Karpas-422 (cell line): Measurements from ENCODE around the gene TMEM234. TPM values are rescaled to one million over a fixed set of nuclear protein-coding genes. Genes with fewer than 3 reads are reported as not detected.

Experiments
- DNase-seq: peaks from one replicate; pipeline ENCODE4 v3.0.0-alpha.2; 2015
- H2AFZ ChIP-seq: fragments of 200-600 bp; sonication (generic); 2 replicates; pipeline ENCODE4 v1.6.1; 2014; ENCODE audit warnings: antibody characterized with exemption, low read length, mixed read lengths
- H3K27ac ChIP-seq: fragments of 200-600 bp; sonication (generic); 2 replicates; pipeline ENCODE4 v1.5.1; 2014; ENCODE audit warnings: mild to moderate bottlenecking, low read length, moderate library complexity
- H3K27me3 ChIP-seq: fragments of 200-600 bp; sonication (generic); 2 replicates; pipeline ENCODE4 v1.6.1; 2014; ENCODE audit warnings: low read length, mixed read lengths
- H3K36me3 ChIP-seq: fragments of 200-600 bp; sonication (generic); 2 replicates; pipeline ENCODE4 v1.6.1; 2014; ENCODE audit warnings: low read length, mixed read lengths; ENCODE audit not compliant: insufficient read depth
- H3K4me1 ChIP-seq: fragments of 200-600 bp; sonication (generic); 2 replicates; pipeline ENCODE4 v1.6.1; 2014; ENCODE audit warnings: mild to moderate bottlenecking, low read length, mixed read lengths
- H3K4me2 ChIP-seq: fragments of 200-600 bp; sonication (generic); 2 replicates; pipeline ENCODE4 v1.6.1; 2014; ENCODE audit warnings: low read length, low read depth, mild to moderate bottlenecking; ENCODE audit not compliant: poor library complexity, severe bottlenecking
- H3K4me3 ChIP-seq: fragments of 200-600 bp; sonication (generic); 2 replicates; pipeline ENCODE4 v1.5.1; 2014; ENCODE audit warnings: mild to moderate bottlenecking, antibody characterized with exemption, low read length, mixed read lengths
- H3K79me2 ChIP-seq: fragments of 200-600 bp; sonication (generic); 2 replicates; pipeline ENCODE4 v1.6.1; 2014; ENCODE audit warnings: mild to moderate bottlenecking, low read length, mixed read lengths
- H3K9ac ChIP-seq: fragments of 200-600 bp; sonication (generic); 2 replicates; pipeline ENCODE4 v1.6.0; 2014; ENCODE audit warnings: low read length
- H3K9me2 ChIP-seq: fragments of 200-600 bp; sonication (generic), shearing (Covaris generic); replicated peaks from 2 replicates; pipeline ENCODE4 v1.6.0; 2014; ENCODE audit warnings: mild to moderate bottlenecking, low read length, moderate library complexity; ENCODE audit not compliant: insufficient read depth
- H3K9me3 ChIP-seq: fragments of 300-700, 200-600 bp; sonication (generic); 2 replicates; pipeline ENCODE4 v1.6.1; 2014; ENCODE audit warnings: low read length, mixed read lengths
- H4K20me1 ChIP-seq: fragments of 200-600 bp; sonication (generic); 2 replicates; pipeline ENCODE4 v1.6.1; 2014; ENCODE audit warnings: mild to moderate bottlenecking, antibody characterized with exemption, low read length, low read depth; ENCODE audit not compliant: insufficient read depth
- total RNA-seq: library from RNA; depleted of rRNA; stranded (reverse); fragments of >200 nt; shearing (Covaris generic); gene quantifications from 2 replicates; pipeline ENCODE4 v1.2.3, GENCODE V29; 2014; ENCODE audit warnings: low replicate concordance

TMEM234 gene
- total RNA-seq, 1 experiment from 2014 or later = 11.2 TPM

GRCh38 chr1:32228771-32229170 lies 6.6 kb upstream of the TMEM234 start:
- H3K27me3 ChIP-seq = no peaks in the 10 kb centered on the region
- H3K36me3 ChIP-seq = peaks cover 21% of the 10 kb centered on the region; the same call in 1 of the 2 replicates
- no peak overlapping the region for H3K4me2 ChIP-seq
- DNase-seq = no peak
- no peaks in the 10 kb centered on the region for H4K20me1 ChIP-seq
- H3K79me2 ChIP-seq = peaks cover 6% of the 10 kb centered on the region
- no peaks in the 10 kb centered on the region for H3K9me2 ChIP-seq
- no peaks in the 10 kb centered on the region for H3K9me3 ChIP-seq
- no peak overlapping the region for H3K9ac ChIP-seq
- H3K4me3 ChIP-seq = no peak overlapping the region
- H3K27ac ChIP-seq = no peak overlapping the region
- peaks cover 19% of the 10 kb centered on the region for H3K4me1 ChIP-seq
- H2AFZ ChIP-seq = no peak overlapping the region

GRCh38 chr1:32224285-32224684 lies 2.1 kb upstream of the TMEM234 start:
- H3K79me2 ChIP-seq = peaks cover 35% of the 10 kb centered on the region
- H3K9me2 ChIP-seq = no peaks in the 10 kb centered on the region
- H3K27me3 ChIP-seq = no peaks in the 10 kb centered on the region
- H3K4me3 ChIP-seq = no peak overlapping the region
- peaks cover 29% of the 10 kb centered on the region for H3K4me1 ChIP-seq
- H2AFZ ChIP-seq = no peak overlapping the region
- H3K27ac ChIP-seq = no peak overlapping the region
- no peak overlapping the region for H3K4me2 ChIP-seq
- DNase-seq = no peak
- no peak overlapping the region for H3K9ac ChIP-seq
- H3K9me3 ChIP-seq = no peaks in the 10 kb centered on the region
- no peaks in the 10 kb centered on the region for H4K20me1 ChIP-seq
- peaks cover 21% of the 10 kb centered on the region; the same call in 1 of the 2 replicates for H3K36me3 ChIP-seq

- DNase-seq = no peak
- Histone ChIP-seq H3K27ac (no peak overlapping the region), H3K4me1 (peaks cover 29% of the 10 kb centered on the region), H3K36me3 (peaks cover 21% of the 10 kb centered on the region; the same call in 1 of the 2 replicates), H2AFZ (no peak overlapping the region), H4K20me1 (no peaks in the 10 kb centered on the region), H3K9me2 (no peaks in the 10 kb centered on the region), H3K79me2 (peaks cover 35% of the 10 kb centered on the region), H3K9ac (peak overlapping the region; percentile 95), H3K9me3 (no peaks in the 10 kb centered on the region), H3K27me3 (no peaks in the 10 kb centered on the region), H3K4me3 (peak overlapping the region; percentile 94), H3K4me2 (peak overlapping the region; percentile 79)
Measured at GRCh38 chr1:32223683-32224082, 1.5 kb upstream of the TMEM234 start.

GRCh38 chr1:32221581-32221979 lies 573 bp downstream of the TMEM234 start:
- Histone ChIP-seq H3K79me2 (peaks cover 35% of the 10 kb centered on the region), H3K27me3 (no peaks in the 10 kb centered on the region), H3K9ac (peak overlapping the region; percentile 95), H4K20me1 (no peaks in the 10 kb centered on the region), H2AFZ (peak overlapping the region; percentile 44; the same call in 1 of the 2 replicates), H3K4me3 (peak overlapping the region; percentile 94), H3K36me3 (peaks cover 12% of the 10 kb centered on the region; the same call in 1 of the 2 replicates), H3K4me1 (peaks cover 33% of the 10 kb centered on the region), H3K9me2 (no peaks in the 10 kb centered on the region), H3K4me2 (peak overlapping the region; percentile 79), H3K27ac (peak overlapping the region; percentile 31; the same call in 1 of the 2 replicates), H3K9me3 (no peaks in the 10 kb centered on the region)
- DNase-seq = no peak

GRCh38 chr1:32220746-32221580 lies 1.2 kb downstream of the TMEM234 start:
- H3K79me2 ChIP-seq = peaks cover 35% of the 10 kb centered on the region
- H3K36me3 ChIP-seq = peaks cover 12% of the 10 kb centered on the region; the same call in 1 of the 2 replicates
- peaks cover 33% of the 10 kb centered on the region for H3K4me1 ChIP-seq
- no peaks in the 10 kb centered on the region for H3K9me3 ChIP-seq
- peak overlapping the region; percentile 31; the same call in 1 of the 2 replicates for H3K27ac ChIP-seq
- H3K9me2 ChIP-seq = no peaks in the 10 kb centered on the region
- no peaks in the 10 kb centered on the region for H4K20me1 ChIP-seq
- H3K27me3 ChIP-seq = no peaks in the 10 kb centered on the region
- H3K4me2 ChIP-seq = peak overlapping the region; percentile 79
- H2AFZ ChIP-seq = no peak overlapping the region
- H3K9ac ChIP-seq = peak overlapping the region; percentile 95
- DNase-seq = no peak
- H3K4me3 ChIP-seq = peak overlapping the region; percentile 94

GRCh38 chr1:32219022-32219421 lies 3.1 kb downstream of the TMEM234 start:
- Histone ChIP-seq H3K4me3 (no peak overlapping the region), H3K9ac (no peak overlapping the region), H3K9me2 (no peaks in the 10 kb centered on the region), H3K4me2 (no peak overlapping the region), H2AFZ (no peak overlapping the region), H3K9me3 (no peaks in the 10 kb centered on the region), H4K20me1 (no peaks in the 10 kb centered on the region), H3K27me3 (no peaks in the 10 kb centered on the region), H3K27ac (no peak overlapping the region), H3K4me1 (peaks cover 33% of the 10 kb centered on the region), H3K36me3 (peaks cover 5% of the 10 kb centered on the region; the same call in 1 of the 2 replicates), H3K79me2 (peaks cover 31% of the 10 kb centered on the region)
- no peak for DNase-seq

- H3K9me2 ChIP-seq = no peaks in the 10 kb centered on the region
- H3K36me3 ChIP-seq = no peaks in the 10 kb centered on the region
- H3K9ac ChIP-seq = no peak overlapping the region
- H3K9me3 ChIP-seq = no peaks in the 10 kb centered on the region
- H3K4me3 ChIP-seq = no peak overlapping the region
- H2AFZ ChIP-seq = no peak overlapping the region
- H3K79me2 ChIP-seq = peaks cover 8% of the 10 kb centered on the region
- H3K27ac ChIP-seq = no peak overlapping the region
- no peaks in the 10 kb centered on the region for H3K27me3 ChIP-seq
- DNase-seq = no peak
- peaks cover 19% of the 10 kb centered on the region for H3K4me1 ChIP-seq
- H4K20me1 ChIP-seq = no peaks in the 10 kb centered on the region
- H3K4me2 ChIP-seq = no peak overlapping the region
Measured at GRCh38 chr1:32216566-32216965, 5.6 kb downstream of the TMEM234 start.

GRCh38 chr1:32215629-32216480 lies 6.3 kb downstream of the TMEM234 start:
- Histone ChIP-seq H3K4me1 (peaks cover 12% of the 10 kb centered on the region), H3K27me3 (no peaks in the 10 kb centered on the region), H3K9me2 (no peaks in the 10 kb centered on the region), H3K4me3 (no peak overlapping the region), H3K4me2 (no peak overlapping the region), H3K36me3 (no peaks in the 10 kb centered on the region), H3K9me3 (no peaks in the 10 kb centered on the region), H3K79me2 (peaks cover under 1% of the 10 kb centered on the region; the same call in 1 of the 2 replicates), H2AFZ (no peak overlapping the region), H4K20me1 (no peaks in the 10 kb centered on the region), H3K27ac (no peak overlapping the region), H3K9ac (no peak overlapping the region)
- peak; percentile 87 for DNase-seq
